Posterior cingulate gyrus (tissue), 11 donors: ENCODE results near the gene MCM8.
"Not testable (repeated sequence)": the region's sequence is repeated elsewhere in the genome, so short reads cannot be mapped to it uniquely, and the experiment has no call there.

Experiments
- DNase-seq, 10 donors: peaks; one replicate each; pipeline versions ENCODE4 v3.0.0 to v3.0.0-alpha.2; 2020 to 2021; ENCODE audit warnings: mixed read lengths in 3 of 10
- intact Hi-C: fragments of 100-400 bp; cut with DNase I; formaldehyde crosslinking; loops from one replicate; pipeline ENCODE4 v1.15.1; 2023

MCM8 gene

DNA sequence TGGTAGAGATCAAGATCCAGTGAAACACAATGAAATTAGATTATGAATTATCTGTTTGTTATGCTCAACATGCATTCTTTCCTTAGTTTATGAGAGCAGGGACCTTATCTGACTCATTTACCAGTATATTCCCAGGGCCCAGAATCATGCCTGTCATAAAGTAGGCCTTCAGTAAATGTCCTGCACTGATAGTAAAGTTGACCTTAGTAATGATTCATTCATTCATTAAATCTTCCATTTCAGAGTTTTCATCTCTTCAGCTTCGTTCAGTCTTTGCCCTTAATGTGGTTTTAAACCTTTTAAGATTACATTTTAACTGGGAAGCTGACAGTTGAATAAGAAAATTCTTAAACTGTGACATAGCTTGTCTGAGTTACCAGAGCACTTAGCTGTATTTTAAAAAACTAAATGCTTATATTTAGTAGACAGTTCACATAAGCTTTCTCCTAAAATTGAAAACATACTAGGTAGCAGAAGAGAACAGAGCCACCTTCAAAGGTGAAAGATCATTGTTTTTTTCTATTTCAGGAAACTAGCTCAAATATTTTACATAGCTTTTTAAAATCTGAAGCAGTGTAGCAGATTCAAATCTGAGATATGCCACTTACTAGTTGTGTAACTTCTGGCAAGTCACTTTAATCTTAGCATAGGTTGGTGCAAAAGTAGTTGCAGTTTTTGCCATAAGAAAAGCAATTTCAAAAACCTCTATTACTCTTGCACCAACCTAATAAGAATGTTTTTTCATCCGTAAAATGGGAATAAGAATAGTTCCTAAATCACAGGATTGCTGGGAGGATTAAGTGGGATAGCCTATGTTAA, 41.4 kb downstream of the MCM8 start:
- DNase-seq = no peak
- intact Hi-C loops = no loop called here

DNA sequence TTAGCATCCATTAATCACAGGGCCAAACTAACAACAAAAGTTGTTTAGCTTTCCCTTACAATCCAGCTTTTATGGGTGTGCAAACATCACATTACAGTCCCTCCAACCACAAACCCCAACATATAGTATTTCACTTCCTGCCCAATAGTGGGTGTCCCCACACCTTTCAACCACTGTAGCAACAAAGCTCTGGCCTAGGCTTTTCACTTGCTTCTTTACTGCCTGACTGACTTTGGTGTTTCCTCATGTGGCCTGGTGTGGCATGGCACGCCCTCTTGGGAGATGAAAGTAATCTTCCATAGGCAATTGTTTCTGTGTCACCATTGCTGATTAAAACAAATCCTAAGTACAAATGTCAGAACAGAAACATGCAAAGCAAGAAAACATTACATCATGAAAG, 46.3 kb downstream of the MCM8 start:
- intact Hi-C loops = no loop called here
- no peak for DNase-seq

DNA sequence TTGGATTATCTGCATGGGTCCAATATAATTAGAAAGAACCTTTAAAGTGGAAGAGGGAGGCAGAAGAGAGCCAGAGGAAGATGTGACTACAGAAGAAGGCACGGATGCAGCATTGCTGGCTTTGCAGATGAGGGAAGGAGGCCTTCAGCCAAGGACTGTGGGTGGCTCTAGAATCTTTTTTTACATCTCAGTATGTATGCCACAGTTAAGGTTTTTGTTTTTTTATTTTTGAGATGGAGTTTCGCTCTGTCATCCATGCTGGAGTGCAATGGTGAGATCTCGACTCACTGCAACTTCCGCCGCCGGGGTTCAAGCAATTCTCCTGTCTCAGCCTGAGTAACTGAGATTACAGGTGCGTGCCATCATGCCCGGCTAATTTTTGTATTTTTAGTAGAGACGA, 49.3 kb downstream of the MCM8 start:
- intact Hi-C loops = no loop called here
- DNase-seq = peak in 3 of 10 donors; percentile 37 to 74 (median 59)

DNA sequence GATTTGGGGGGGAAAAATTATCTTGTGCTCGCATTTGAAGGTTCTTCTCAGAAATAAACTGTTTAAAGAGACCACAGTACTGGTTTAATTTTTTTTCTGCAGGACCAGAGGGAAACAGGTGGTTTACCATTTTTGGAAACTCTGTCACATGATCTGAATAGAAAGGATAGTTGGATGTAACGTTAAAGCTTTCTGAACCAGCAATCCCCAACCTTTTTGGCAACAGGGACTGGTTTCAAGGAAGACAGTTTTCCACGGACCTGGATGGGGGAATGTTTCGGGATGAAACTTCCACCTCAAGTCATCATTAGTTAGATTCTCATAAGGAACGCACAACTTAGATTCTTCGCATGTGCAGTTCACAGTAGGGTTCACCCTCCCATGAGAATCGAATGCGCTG, 50.4 kb downstream of the MCM8 start:
- intact Hi-C loops = no loop called here
- DNase-seq = no peak

DNA sequence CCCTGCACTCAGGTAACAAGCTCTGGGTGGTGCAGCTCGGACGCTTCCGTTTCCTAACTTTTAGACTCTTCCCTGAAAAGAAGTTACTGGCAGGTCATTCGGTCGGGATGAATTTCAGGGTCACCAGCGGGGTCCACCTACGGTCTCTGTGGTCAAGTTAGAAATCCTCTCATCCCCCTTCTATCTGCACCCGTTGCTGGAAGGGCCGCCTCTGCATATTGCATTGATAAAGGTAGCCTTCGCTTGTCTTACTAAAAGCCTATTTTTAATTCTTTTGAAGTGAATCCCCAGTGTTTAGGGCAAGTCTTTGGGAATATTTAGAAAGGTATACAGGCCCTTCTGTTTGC, 56.1 kb downstream of the MCM8 start:
- intact Hi-C loops = no loop called here
- no peak for DNase-seq

DNA sequence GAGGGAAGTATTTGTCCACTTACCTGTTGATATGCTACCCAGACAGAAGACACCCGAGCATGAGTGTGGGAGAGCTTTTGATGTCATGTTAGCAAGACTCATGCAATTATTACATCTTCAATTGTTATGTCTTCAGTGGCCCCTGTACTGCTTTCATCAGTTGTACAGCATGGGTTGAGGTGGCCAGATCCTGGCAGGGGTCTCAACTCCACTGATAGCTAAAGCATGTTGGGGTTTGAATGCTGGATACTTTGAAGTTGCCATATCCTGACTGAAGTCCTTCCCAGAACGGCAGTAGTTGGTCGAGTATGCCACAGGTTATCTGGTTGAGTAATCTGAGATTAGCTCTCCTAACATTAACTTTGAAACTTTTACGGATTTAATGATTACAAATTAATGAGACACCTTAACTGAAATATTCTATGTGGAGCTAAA, 56.7 kb downstream of the MCM8 start:
- no peak for DNase-seq
- intact Hi-C loops = no loop called here

DNA sequence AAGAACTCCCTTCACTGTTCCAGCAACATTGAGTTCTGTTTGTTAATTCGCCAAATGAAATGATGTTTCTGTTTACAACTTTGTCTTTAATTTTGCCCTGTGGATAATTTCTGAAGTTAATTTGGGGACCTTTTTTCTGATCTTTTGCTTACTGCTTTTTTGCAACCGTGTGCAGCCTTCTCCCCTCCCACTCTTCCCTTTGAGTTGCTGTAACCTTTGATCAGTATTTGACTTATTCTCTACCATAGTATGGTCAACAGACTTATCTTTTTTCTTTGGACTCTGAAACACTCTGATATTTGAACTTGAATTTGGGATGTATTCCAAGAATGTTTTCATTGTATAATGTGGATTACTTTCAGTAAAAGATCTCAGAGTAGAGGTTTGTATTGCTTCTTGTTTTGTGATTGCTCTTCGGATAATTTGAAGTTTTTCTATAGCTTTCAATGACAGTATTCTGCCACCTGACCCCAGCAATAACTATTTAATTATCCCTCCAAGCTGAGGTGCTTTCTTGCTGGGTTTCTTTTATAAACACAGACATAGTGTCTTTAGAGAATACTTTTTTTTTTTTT, 57.2 kb downstream of the MCM8 start:
- intact Hi-C loops = no loop called here
- DNase-seq = no peak

DNA sequence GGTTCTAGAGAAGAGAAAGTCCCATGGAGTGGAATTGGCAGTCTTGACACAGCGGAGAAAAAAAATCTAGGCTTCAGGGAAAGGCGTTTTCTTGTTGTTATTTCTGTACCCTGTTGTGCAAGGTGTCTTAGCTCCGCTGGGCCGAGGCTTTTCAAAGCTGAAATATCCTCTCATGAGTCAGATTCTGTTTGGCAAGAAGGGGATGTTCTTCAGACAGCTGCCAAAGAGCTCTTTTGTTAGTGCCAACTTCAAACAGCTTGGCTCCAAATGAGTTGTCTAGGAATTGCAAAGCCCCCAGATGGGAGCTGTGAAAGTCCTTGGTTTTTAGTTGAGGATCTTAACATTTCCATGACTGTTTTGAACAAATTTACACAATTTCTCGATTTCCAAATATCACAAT, 57.8 kb downstream of the MCM8 start:
- peak in 6 of 10 donors; percentile 10 to 89 (median 27) for DNase-seq
- intact Hi-C loops = no loop called here

DNA sequence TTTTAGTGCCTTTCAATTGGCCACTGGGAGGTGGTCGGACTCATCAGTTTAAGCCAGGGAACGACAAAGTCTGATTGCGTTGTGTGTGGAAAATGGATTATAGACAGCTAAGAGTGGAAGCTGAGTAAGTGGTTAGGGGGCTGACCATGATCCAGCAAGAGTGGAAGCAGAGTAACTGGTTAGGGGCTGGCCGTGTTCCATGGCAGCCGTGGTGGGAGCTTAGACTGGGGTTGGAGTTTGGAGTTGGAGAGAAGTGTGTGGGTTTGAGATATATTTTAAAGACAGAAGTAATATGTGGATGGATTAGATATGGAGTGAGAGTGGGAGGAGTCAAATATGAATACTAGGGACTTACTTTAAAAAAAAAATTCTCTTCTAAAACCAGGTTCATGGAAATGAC, 61.7 kb downstream of the MCM8 start:
- DNase-seq = no peak
- intact Hi-C loops = no loop called here

DNA sequence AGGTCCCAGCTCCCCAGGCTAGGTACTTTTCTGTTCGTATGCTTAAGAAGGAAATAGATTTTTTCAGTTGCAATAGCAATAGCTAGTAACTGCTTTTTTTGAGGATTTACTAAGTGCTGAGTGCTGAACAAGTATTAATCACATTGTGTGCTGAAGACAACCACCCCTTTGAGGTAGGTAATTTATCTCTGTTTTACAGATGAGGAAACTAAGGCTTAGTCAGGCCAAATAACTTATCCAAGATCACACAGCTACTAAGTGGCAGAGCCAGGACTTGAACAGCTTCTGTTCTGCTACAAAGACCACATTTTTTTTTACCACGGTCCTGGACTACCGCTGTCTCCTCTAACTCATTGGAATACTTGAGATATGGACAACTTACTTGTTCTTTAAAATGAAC, 63.6 kb downstream of the MCM8 start:
- intact Hi-C loops = no loop called here
- DNase-seq = no peak

DNA sequence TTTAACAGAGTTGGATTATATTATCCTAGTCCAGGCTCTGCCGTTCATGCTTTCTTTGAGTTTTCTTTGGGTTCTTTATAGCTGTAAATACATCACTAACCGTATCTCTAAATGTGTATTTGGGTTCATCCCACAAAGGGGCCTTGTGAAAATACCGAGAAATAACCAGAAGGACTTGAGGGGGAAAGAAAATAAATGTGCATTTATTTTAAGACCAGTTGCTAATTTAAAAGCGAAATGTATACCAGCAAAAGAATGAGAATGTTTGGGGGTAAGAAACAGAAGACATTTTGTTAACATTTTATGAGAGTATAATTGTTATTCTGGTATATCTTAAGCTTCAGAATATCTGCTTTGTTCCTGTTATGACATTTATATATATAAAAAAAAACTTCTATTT, 64.5 kb downstream of the MCM8 start:
- intact Hi-C loops = no loop called here
- no peak for DNase-seq

DNA sequence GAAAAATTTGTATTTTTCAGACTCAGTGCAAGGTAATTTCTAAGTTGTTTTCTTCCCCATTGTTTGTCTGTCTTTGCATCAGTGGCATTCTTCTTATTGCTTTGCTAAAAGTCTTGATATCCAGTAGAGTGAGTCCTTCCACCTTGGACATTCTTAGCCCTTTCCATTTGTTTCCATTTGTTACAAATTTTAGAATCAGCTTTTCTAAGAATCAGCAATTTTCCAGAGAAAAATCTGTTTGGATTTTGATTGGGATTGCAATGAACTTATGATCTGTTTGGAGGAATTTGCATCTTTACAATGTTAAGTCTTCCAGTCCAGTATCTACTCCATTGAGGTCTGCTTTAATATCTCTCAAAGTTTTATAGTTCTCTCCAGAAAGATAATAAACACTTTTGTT, 67.0 kb downstream of the MCM8 start:
- intact Hi-C loops = no loop called here
- DNase-seq = no peak

DNA sequence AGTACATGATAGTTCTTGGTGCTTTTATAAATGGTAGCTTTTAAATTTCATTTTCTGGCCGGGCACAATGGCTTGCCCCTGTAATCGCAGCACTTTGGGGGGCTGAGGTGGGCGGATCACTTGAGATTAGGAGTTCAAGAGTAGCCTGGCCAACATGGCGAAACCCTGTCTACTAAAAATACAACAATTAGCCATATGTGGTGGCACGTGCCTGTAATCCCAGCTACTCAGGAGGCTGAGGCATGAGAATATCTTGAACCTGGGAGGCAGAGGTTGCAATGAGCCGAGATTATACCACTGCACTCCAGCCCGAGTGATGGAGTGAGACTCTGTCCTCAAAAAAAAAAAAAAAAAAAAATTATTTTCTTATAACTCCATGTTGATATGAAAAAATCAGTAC, 67.4 kb downstream of the MCM8 start:
- intact Hi-C loops = no loop called here
- no peak for DNase-seq

DNA sequence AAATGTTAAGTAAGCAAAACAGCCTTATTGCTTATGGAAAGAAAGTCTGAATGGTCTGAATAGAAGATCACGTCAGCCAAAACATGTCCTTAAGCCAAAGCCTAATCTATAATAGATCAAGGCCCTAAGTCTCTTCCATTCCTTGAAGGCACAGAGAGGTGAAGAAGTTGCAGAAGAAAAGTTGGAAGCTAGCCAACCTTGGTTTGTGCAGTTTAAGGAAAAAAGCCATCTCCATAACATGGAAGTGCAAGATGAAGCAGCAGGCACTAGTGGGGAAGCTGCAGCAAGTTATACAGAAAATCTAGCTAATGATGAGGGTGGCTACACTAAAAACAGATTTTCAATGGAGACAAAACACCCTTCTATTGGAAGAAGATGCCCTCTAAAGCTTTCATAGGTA, 74.3 kb downstream of the MCM8 start:
- no peak for DNase-seq
- intact Hi-C loops = no loop called here

DNA sequence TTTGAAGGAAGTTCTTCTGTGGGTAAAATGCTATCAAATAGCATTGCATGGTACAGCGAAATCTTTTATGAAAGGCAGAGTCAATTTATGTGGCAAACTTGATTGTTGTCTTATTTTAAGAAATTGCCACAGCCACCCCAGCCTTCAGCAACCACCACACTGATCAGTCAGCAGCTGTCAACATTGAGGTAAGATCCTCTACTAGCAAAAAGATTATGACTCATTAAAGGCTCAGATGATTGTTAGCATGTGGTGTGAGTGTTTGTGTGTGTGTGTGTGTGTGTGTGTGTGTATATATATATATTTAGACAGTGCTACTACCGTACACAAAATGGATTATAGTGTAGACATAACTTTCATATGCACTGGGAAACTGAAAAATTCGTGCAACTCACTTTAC, 75.6 kb downstream of the MCM8 start:
- intact Hi-C loops = no loop called here
- no peak for DNase-seq

DNA sequence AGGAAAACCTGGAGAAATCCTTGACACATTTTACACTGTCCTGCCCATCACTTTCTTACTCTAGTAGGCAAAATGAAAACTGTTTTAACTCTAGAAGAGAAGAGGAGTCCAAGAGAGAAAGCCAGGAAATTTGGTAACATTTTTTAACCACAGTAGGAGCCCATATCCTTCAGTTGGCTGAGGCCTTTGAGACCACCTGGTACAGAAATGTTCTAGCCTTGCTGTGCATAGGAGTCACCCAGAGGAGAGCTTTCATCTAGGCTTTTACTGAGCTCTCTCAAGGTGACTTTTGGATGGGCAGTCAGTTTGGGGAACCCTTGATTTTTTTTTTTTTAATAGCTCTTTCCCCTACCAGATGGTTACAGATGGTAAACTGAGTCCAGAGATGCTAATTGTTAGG, 78.4 kb downstream of the MCM8 start:
- no peak for DNase-seq
- intact Hi-C loops = no loop called here

DNA sequence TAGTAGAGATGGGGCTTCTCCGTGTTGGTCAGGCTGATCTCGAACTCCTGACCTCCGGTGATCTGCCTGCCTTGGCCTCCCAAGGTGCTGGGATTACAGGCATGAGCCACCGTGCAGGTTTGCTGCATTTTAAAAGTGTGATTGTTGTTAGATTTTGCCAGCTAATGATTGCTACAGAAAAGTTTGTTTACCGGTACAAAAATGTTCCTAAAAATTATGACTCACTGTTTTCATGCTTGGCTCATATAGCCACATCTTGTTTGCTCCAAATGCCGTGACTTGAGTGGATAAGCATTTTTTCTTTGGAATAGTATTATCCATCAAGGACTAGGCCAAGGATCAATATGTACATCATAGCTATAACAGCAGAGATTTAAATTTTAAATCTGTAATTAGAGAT, 79.1 kb downstream of the MCM8 start:
- no peak for DNase-seq
- intact Hi-C loops = no loop called here

DNA sequence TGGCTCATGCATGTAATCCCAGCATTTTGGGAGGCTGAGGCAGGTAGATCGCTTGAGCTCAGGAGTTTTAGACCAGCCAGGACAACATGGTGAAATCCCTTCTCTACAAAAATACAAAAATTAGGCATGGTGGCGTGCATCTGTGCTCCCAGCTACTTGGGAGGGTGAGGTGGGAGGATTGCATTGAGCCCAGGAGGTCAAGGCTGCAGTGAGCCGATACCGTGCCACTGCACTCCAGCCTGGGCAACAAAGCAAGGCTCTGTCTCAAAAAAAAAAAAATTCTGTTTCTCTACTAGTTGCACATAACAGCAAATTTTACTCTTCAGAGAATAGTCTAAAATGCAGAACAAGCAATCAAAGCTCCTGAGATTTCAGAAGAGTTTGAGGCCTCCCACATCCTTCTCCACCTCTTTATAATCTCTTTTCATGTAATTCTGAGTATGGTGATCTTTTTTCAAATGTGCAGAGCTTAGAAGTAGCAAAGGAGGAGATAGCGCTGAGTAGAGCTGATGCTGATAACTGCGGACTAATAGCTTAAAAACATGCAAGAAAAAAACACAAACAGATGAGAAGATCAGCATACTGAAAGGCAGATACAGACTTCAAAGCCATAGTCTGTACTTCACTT, 80.1 kb downstream of the MCM8 start:
- intact Hi-C loops = no loop called here
- DNase-seq = no peak

DNA sequence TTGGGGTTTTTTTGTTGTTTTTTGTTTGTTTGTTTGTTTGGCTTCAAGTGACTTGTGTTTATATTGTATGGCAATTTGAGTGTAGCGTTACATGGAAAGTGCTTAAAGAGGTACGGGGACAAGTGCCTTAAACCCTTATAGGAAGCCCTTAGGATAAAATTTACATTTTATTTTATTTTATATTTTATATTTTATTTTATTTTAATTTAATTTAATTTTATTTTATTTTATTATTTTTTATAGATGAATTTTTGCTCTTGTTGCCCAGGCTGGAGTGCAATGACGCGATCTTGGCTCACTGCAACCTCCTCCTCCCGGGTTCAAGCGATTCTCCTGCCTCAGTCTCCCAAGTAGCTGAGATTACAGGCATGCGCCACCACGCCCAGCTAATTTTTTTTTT, 82.5 kb downstream of the MCM8 start:
- intact Hi-C loops = not testable (repeated sequence)

DNA sequence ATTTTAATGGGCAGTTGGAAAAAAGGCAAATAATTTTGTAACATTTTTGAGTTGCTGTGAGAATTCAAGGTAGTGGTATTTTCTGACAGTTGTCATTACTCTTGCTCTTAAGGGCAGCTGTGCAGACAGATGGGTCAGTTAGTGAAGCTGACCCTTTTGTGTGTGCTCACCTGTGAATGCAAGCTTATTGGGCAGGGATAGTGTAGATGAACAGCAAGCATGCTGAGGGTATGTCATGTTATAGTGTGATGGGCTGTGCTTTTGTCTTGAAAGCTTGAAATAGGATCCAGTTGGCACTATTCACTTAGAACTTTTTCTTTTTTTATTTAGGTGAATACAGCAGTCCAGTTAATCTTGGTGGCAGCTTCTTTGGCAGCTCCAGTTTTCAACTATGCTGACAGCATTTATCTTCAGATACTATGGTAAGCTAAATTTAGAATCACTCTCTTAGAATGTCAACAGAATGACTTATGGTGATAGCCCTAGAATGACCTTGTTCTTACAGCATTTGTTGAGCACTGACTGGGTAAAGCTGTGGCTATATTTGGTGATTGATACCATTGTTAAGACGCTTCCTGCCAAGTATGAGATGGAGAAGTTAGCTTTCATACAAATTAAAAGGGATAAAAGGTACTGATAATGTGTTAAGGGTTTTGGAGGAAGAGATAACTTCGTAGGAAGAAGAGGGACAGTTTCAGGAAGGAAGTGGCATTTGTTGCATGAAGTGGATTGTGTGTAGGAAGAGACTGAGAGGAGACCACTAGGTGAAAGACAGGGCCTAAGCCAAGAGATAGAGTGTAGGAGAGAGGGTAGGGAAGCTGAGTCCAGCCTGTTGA, 83.9 kb downstream of the MCM8 start:
- intact Hi-C loops = no loop called here
- DNase-seq = no peak

More for the DNA sequence above, 82.5 kb downstream of the MCM8 start:
- DNase-seq = not testable (repeated sequence)

DNA sequence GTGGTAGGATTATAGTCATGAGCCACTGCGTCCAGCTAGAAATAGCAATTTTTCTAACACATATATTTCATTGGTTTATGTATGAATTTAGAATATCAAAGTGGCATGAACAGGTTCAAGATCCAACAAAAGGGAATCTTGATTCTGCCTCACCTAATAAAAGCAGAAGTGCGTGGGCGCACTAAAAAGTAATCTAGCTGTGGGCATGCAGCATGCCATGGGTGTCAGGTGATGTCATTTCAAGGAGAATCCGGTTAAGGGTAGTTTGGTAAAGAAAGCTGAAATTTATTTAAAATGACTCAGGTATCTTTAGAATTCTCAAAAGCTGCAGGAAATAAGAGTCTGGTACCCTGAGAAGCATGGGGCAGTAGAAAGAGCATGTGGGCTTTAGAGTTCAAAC, 85.8 kb downstream of the MCM8 start:
- no peak for DNase-seq
- intact Hi-C loops = no loop called here
